Daoy (cell line): ENCODE data around the gene SUSD4. TPM values are rescaled to one million over a fixed set of nuclear protein-coding genes. Genes with fewer than 3 reads are reported as not detected.
"Not testable (repeated sequence)": the region's sequence is repeated elsewhere in the genome, so short reads cannot be mapped to it uniquely, and the experiment has no call there.

Experiments
- DNase-seq: peaks from one replicate; pipeline ENCODE4 v3.0.0-alpha.2; 2015; ENCODE audit warnings: low read depth
- total RNA-seq: library from RNA; depleted of rRNA; stranded (reverse); fragments of >200 nt; shearing (Covaris generic); gene quantifications from 2 replicates; pipeline ENCODE4 v1.2.3, GENCODE V29; 2014; rRNA removed

The SUSD4 gene, protein sequence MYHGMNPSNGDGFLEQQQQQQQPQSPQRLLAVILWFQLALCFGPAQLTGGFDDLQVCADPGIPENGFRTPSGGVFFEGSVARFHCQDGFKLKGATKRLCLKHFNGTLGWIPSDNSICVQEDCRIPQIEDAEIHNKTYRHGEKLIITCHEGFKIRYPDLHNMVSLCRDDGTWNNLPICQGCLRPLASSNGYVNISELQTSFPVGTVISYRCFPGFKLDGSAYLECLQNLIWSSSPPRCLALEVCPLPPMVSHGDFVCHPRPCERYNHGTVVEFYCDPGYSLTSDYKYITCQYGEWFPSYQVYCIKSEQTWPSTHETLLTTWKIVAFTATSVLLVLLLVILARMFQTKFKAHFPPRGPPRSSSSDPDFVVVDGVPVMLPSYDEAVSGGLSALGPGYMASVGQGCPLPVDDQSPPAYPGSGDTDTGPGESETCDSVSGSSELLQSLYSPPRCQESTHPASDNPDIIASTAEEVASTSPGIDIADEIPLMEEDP
- total RNA-seq: 26.9 and 29.0 TPM in 2 replicates

- DNase-seq: peak; percentile 84
Observed at GRCh38 chr1:223363856-223364684, at the start of gene SUSD4. TSS of gene SUSD4 (minus strand) at chr1:223364176. CDS start at chr1:223363425, 751 bp downstream.

DNA sequence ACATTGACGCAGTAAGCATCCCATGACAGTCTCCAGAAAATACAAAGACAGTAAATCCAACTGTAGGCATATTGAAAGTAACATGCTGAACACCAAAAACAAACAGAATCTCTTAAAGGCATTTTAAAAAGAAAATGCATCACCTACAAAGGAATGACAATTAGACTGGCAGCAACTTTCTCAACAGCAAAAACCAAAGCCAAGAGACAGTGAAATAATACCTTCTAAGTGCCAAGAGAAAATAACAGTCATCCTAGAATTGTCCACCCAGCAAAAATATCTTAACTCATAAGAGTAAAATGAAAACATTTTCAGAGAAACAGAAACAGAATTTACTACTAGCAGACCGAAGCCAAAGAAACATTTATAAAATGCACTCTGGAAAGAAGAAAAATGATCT is 49.2 kb upstream of the SUSD4 start:
- no peak for DNase-seq

- no peak for DNase-seq
Observed at GRCh38 chr1:223411710-223412109, 47.7 kb upstream of the SUSD4 start.

GRCh38 chr1:223411309-223411708 is 47.3 kb upstream of the SUSD4 start:
- no peak for DNase-seq

DNA sequence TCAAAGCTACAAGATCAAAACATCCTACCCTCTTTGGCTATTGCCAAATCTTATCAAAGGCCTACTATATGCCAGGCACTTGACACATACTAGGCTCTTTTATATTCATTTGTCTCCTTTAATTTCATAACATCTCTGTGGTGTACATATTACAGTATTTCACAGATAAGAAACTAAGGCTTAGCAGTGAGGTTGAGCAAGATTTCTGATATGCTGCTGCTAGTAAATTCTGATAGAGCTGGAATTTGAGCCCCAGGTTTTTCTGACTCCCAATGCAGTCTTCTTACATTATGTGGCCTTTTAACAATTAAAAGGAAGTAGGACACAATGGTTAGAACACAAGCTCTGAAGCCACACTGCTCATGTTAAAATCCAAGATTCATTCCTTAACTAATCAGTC is 46.1 kb upstream of the SUSD4 start:
- DNase-seq: no peak

DNA sequence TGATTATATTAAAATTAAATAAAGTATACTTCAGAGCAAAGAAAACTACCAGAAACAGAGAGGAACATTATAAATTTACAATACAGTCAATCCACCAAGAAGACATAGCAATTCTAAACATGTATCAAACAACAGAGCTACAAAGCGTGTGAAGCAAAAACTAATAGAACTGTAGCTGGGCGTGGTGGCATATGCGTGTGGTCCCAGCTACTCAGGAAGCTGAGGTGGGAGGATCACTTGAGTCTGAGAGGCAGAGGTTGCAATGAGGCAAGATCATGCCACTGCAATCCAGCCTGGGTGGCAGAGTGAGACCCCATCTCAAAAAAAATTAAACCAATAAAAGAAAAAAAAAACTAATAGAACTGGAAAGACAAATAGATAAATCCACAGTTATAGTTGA is 41.5 kb upstream of the SUSD4 start:
- no peak for DNase-seq

DNA sequence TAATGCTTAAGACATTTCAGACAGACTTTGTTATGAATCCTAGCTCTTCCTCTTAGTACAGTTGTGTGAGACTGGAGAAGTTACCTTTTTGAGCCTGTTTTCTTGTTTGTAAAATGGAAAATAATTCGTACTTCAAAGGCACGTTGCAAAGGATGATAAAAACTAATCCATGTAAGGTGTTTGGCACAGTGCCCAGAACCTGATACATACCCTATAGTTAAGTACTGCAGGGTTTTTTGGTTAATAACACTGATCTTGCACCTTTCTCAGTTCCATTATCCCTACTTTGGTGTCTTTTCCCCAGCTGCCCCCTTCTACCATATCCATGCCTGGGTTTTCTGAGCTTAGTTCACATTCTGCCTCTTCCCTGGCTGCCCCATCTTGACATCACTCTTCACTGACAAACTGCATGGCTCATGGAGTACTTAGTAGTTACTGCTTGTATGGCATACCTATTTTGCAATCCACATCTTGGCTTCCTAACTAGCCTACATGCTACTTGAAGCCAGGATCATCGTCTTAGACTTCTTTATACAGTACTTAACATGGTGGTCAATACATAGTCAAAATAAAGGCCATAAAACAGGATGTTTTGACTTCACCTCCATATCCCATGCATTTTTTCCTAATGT is 39.3 kb upstream of the SUSD4 start:
- peak; percentile 21 for DNase-seq

DNA sequence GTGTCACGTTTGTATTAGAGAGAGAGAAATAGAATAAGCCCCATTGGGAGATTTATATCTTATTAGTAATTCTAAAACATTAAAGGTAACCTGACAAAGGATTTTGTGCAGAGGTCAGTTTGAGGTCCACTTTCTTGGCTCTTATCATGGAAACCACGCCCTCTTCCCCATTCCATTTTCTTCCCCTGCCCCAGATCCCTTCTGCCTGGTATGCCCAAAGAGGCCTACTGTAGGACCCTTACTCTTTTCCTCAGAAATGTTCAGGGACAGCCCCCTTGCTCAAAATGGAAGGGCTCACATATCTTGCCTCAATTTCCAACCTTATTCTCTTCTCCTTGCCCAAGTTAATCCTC is 38.8 kb upstream of the SUSD4 start:
- DNase-seq: peak; percentile 30

- peak; percentile 73 for DNase-seq
Observed at GRCh38 chr1:223401873-223402789, 38.2 kb upstream of the SUSD4 start.

- DNase-seq: not testable (repeated sequence)
Observed at GRCh38 chr1:223399393-223399792, 35.4 kb upstream of the SUSD4 start.

- no peak for DNase-seq
Observed at GRCh38 chr1:223394706-223395105, 30.7 kb upstream of the SUSD4 start.

- DNase-seq: no peak
Observed at GRCh38 chr1:223394242-223394641, 30.3 kb upstream of the SUSD4 start.

GRCh38 chr1:223393275-223394214 is 29.6 kb upstream of the SUSD4 start, which contains the start of gene CCDC185:
TSS of gene CCDC185 (plus strand) at chr1:223393415. CDS start at chr1:223393476, 61 bp downstream.
- peak; percentile 27 for DNase-seq

GRCh38 chr1:223390618-223391017 is 26.6 kb upstream of the SUSD4 start:
- DNase-seq: no peak

DNA sequence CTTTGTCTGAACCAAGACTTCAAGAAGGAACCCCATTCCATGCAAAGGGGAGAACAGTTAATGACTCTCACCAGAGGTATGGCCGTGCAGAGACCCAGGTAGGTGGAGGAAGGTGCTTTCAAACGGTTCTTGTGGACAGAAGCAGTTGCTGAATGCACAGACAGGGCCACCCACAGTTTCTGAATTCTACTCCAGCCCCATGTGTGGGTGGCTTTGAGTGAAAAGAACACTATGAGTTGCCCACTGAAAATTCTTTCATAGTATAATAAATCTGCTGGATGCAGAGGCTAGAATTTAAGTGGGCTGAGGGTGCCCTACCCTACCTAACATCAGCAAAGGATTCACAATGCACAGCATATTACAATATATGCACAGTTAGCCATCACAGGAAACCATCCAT is 22.0 kb upstream of the SUSD4 start:
- no peak for DNase-seq

DNA sequence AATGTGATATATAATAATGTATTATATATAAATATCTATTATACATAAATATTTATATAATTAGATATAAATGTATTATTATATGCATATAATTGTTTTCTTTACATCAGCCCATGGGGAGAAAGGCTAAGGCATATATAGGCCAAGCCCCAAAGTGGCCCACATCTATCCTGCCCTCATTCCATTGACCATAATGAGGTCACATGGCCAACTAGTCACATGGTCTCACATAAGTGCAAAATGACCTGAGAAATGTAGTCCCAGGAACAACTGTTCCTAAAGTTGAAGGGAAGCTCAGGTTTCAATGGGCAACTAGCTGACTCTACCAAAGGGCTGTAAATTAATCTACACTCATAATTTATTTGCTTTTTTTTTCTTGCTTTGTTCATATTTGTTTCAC is 14.8 kb upstream of the SUSD4 start:
- no peak for DNase-seq

GRCh38 chr1:223374064-223374610 is 10.2 kb upstream of the SUSD4 start:
- no peak for DNase-seq

DNA sequence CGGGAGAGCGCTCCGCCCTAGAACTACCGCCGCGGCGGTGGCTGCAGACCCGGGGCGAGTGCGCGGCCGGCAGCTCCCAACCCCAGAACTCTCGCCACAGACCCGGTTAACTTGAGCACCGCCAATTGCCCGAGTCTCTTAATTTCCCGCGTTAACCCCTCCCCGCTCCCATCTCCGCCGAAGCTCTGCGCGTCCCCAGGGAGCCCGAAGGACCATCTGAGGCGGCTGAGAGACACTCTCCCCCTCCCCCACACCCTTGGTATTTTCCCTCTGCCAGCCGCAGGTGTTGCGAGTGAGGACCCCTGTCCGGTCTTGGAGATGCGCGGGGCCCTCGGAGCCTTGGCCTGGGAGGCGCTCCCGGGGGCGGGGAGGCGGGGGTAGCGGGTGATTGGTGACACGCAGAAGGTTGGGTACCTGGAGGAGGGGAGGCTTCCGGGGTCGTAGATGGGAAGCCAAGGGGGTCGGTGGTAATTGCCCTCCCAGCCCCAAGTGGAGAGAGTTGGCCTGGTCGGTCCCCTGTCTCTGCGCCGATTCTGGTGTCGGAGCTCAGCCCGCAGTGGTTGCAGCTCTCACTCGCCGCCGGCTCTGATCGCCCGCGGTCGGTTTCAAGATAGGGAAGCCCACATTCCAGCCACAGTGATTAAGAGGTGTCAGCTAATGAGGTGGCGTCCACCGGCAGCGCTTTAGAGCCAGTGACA is 858 bp upstream of the SUSD4 start:
- peak; percentile 47 for DNase-seq
